GM18907 (cell line): Measurements from ENCODE around the gene TAPT1.

Experiments
- ATAC-seq: cut with Tn5 transposase; IDR thresholded peaks from one replicate; pipeline ENCODE4 v1.9.1; 2021; ENCODE audit warnings: mild to moderate bottlenecking, moderate library complexity; ENCODE audit not compliant: unreplicated experiment

The TAPT1 gene

DNA sequence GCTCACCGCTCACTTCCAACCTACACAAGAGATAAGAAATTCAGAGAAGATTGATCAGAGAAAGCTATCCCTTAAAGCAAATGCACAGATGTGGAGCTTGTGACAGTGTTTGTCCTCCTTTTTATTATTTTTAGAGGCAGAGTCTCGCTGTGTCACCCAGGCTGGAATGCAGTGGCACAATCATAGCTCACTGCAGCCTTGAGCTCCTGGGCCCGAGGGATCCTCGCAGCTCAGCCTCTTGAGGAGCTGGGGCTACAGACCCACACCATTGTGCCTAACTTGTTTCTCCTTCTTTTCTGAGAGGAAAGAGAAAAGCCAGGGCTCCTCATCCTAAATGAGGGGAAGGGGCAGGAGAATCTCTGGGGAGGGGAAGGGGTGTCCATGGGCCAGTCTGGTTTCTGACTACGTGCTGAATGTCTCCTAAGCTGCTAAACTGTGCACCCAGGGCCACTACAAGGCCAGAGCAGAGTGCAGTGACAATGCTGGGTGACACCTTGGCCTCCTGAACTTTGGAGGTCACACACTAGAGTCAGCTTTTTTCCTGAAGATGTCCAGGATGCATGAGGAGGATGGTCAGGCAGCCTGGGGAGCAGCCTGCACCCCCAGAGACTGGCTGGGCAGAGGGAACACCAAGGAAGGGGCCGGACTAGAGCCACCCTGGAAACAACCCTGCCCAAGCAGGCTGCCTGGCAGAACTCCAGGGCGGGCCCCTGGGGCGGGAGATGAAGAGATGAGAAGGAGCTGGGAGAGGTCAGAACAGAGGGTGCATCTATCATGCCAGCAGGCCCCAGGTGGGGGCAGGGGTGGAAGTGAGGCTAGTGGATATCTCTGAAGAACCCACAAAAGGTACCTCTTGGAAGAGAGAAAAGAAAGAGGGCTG lies 87.0 kb downstream of the TAPT1 start:
- ATAC-seq, result no peak

DNA sequence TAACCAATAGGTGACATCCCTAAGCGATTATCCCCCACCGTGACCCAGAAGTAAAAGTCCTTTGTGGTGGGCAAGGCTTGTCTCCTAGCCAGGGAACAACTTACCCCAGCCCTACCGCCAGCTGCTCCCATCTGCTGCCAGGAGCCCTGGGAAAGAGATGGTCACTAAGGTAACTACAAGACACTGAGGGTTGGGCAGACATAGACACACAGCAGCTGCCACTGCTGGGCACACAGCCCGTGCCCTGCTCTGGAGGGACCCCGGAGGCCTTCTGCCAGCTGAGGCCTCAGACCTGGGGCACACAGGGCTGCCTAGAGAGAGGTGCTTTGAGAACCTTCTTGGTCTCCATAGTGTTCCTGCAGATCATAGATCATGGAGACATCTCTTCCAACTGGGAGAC lies 89.4 kb downstream of the TAPT1 start:
- ATAC-seq, result no peak

DNA sequence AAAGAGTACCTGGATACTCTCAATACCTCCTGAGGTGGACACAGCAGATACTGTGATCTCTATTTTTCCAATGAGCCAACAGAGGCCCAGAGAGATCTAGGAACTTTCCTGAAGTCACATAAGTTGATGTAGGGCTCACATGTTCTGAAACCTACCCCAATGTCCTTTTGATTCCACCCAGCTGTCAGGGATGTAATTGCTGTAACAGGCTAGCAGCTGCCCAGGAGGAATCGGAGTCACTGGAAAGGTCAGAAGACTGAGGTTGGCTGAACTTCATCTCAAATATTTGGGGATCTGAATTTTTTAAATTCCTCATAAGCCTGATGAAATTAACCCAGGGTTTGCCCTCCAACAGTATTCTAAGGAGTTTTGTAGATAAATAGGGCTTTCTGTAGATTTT lies 90.0 kb downstream of the TAPT1 start:
- ATAC-seq, result no peak

DNA sequence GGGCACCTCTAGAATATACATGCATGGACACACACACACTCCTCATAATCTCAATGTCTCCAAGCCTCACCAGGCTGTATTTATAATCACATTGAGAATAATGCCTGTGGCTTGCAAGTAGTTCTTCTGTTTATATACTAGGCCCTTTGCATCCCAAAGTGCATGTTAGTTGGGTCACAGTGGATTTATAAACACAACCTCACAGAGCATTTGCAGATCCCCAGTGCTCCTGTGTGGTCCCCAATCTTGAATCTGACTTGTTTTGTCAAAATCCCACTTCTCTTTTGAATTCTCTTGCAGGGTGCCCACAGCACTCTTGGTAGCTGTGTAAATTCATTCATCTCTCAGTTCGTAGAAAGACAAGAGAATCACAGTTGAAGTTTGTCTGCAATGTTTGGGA lies 92.9 kb downstream of the TAPT1 start:
- no peak for ATAC-seq

DNA sequence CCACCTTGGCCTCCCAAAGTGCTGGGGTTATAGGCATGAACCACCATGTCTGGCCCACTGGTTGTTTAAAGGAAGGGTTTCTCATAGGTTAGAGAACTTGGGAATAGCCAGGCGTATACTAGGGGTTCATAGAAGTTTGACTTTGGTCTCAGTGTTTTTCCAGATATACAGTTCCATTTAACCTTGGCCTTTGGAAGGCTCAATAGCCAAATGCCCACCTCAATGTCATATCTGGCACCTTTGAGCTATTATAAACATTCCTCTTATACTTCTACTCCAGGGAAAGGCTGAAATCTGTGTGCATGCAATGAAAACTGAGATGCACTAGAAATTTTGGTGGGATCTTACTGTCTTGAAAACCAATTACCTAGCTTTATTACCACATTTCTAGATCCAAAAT lies 95.0 kb downstream of the TAPT1 start:
- no peak for ATAC-seq

DNA sequence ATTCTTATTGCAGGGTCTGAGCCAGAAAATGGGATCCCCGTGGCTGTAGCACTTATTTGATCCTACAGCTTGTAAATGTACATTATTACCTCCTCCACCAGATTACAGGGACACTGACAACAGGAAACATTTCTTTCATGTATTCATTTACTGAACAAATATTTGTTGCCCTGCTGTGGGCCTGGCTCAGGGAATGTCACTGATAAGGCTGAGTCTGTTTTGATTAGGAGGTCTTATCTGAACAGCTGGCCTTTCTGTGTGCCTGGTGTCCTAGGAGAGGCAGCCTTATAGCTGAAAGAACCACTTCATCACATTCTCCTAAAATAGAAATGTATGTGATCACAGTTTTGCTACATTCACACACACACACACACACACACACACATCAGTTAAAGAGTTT lies 96.9 kb downstream of the TAPT1 start:
- ATAC-seq, result no peak

DNA sequence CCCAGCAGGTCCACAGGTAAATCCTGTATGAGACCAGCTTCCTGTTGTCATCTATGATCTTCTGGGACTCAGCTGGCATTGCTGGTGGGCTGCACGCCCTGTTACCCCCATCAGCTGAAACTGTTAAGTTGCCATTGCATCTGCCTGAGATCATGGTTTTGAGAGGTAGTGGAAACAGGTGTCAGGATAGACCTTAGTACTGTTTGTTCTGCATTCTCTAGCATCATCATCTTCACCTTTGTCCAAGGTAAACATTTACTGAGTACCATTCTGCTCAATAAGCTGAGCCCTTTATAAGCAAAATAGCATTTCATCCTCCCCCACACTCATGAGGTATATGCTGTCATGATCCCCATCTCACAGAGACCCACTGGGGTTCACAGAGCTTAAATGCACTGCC lies 99.6 kb downstream of the TAPT1 start:
- ATAC-seq, result no peak

DNA sequence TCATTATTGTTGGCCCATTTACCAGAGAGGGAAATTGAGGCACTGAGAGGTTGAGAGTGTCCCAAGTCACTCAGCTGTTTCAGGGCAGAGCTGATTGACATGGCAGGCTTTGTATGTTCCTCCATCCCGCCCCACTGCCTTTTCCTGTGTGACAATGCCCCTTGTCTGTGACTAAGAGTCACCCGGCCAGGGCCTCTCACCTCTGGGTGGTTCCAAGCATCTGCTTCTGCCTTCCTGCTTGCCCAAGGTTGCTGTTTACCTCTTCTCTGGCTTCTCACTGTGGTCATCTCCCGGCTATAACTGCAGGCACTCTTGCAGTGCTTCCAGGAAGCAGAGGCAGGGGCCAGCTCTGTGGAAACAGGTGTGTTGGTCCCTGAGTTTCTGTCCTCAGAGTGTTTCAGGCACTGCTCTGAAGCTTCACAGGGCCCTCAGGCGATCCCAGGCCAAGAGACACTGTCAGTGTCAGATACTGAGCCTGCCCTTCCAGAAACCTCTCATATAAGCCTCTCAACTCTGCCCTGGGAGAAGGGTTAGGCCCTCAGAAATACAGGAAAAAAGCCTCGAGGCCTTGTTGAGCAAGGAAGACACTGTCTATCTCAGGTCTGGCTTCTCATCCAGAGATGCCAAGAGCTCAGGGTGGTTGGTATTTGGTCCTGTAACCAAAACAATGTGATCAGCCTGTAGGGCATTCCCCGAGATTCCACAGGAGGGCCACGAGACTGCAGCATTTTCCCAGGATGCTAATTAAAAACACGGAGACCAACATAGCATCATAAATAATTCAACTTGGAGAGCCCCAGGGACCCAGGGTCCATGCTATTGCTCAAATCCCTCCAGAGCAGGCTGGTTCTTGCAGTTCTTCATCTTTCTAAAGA lies 100.5 kb downstream of the TAPT1 start:
- no peak for ATAC-seq

DNA sequence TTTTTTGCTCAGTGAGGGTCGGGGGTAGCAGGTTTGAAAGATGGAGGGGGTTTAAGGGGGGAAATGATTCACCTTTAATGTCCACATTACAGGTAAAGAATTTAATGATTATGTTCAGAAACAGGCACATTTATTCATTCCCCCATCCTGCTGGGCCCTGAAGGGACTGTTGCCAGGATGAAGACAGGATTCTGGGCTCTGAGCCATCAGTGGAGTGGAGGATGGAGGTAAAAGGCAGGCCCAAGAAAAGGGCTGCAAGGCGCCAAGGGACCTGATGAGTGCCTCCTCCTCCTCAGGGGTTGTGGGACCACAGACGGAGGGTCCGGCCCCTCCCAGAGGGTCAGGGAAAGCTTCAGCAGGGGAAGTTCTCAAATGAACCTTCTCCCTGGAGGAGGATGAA lies 102.0 kb downstream of the TAPT1 start:
- ATAC-seq, result no peak

DNA sequence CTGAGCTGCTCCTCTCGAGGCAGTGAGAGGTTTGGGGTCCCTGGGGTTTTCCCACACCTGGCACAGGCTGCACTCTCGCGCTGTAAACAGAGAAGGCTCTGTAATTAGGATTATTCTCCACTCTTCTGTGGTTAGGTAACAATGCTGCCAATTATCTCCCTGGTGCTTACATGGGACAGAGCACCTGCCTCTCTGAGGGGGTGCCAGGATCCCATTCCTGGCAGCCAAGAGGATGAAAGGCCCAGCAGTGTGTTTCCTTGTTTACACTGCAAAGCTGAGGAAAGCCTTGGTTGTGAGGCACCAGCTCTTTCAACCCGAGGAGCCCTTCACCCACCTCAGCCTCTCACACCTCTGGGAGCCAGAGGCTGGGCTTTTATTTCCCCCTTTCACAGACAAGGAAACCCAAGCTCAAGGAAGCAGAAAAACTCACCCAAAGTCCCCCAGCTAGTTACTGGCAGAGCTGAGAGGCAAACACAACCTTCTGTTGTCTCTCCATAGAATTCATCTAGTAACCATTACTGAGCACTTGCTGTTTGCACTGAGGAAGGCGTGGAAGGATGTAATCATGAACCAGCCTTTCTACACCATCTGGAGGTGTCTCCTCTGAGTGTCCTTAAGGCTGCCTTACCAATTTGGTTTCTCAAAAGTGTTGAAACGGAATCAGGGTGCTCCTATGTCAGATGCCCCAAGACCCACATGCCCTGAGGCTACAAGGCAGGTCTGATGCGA lies 102.8 kb downstream of the TAPT1 start:
- ATAC-seq, result peak; percentile 16

DNA sequence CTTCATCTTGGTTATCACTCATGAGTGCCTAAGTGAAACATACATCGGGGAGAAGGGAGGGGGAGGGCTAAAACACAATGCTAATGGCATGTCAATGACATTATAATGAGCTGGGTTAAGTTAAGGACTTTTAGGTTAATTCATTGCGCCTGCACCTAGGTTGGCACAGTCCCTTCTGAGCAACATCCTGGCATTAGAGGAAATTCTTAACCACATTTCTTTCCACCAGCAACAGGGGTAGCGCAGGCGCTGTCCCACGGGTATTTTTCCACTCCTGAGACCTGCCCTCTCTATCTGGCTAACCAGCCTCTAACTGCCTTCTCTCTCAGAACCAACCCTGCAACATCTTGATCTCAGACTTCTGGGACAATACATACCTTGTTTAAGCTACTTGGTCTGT lies 103.5 kb downstream of the TAPT1 start:
- ATAC-seq, result peak; percentile 51

DNA sequence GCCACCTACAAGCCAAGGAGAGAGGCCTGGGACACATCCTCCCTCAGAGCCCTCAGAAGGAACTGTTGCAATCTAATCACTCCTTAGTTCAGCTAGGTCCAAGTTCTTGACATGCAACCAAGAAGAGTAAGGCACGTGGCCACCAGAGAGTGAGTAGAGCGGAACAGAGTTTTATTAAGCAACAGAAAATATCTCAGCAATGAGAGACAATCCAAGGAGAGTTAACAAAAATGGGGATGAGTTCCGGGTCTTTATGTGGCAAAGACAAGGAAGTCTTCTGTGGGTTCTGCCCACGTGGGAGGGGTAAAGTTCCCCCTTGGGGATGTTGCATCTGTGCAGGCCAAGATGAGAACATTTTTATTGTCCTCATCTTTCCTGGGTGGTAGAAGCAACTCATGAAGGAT lies 104.0 kb downstream of the TAPT1 start:
- no peak for ATAC-seq

DNA sequence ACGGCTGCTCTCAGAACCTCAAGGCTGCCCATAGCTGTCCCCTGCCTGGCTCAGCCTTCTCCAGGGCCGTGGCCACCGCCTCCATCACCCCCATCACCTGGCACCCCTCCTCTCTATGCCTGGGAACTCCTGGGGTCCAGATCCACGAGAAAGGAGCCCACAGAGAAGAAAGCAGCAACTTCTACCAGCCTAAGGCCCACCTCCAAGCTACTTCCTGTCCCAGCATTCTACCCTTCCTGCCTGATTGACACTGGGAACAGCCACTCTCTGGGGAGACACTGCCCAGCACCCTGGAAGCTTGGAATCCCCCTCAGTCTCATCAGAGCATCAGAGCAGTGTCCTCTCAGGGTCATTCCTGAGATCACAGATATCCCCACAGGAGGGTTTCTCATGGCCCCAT lies 105.6 kb downstream of the TAPT1 start:
- peak; percentile 47 for ATAC-seq

DNA sequence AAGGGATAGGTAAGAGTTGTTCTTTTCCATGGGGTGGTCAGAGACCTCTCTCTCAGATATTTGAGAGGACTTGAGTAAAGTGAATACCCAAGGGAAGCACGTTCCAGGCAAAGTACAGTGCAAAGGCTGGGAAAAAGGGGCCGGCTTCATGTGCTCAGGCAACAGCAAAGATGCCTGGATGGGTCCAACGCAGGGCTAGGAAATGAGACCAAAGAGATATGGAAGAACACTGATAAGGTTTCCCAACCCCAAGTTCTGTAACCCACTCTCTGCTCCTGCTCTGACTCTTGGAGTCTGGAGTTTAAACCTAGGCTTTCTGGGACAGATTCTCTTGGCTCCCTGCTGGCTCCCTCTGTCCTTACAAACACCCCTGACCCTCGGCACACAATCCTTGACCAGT lies 106.3 kb downstream of the TAPT1 start:
- ATAC-seq, result no peak

DNA sequence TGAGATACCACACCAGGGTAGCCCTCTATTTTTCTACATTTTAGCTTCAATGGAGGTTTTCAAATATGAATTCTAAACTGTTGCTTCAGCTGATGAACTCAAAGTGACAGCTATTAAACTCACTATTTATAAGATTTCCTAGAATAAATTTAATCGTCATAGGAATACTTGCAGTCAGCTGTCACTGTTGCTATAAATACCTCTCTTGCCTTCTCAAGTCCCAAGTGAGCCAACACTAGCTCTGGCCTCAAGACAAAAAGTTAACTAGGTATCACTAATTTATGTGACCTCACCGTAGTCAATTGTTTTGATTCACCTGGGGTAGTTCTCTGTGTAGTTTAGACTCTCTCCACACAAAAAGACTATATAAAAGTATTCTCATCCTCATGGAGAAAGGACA lies 108.2 kb downstream of the TAPT1 start:
- ATAC-seq, result no peak

DNA sequence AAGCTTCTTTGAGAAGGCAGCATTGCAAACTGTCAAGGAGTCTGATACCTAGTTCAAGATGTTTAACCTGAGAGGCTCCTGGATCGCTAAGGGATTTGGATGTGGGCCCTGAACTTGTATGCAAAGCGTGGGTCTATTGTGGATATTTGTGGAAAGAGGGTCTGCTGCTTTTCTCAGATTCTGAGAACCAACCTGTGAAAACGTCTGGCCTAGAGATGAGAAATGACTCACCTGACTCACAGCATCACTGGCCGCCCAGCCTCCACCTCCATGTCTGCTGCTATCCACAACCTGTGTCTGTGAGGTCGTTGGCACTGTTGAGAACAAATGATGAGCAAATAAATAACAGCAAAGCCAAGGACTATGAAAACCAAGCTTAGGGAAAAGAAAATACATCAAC lies 109.1 kb downstream of the TAPT1 start:
- no peak for ATAC-seq

DNA sequence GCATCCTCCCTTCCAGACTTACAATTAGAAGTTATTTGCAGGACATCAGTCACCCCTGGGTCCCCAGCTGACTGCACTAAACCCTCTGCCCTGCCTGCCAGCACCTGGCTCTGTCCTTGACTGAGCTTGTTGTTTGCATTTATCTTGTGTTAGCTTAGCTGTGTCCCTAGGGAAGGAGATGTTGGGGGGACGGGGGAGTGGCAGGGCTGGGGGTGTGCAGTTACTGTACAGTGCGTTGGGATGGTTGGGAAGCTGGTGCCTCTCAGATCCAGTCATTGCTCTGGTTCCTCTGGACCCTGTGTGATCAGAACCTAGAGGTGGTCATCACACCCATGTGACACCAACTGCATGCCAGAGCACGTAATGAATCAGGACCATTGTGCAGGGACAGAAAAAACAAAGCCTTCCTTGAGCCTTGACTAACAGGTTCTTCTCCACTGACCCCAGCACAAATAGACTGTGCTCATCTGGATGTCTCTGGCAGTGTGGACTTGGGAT lies 109.7 kb downstream of the TAPT1 start:
- ATAC-seq, result no peak

DNA sequence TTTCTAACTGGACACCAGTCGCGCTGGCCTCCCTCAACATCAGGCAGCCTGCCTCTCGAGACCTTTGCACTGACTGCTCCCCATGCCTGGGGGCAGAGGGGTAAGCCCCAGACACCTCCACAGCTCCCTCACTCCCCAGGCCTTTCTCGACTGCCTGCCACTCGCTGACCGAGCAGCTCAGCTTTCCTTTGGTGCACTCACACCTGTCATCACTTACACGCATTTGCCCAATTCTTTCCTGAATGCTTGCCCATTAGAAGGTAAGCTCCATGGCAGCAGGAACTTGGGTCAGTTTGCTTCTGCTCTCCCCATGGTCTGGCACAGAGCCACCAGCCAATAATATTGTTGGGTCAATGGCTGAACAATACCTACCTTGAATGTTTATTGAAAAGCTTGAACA lies 110.3 kb downstream of the TAPT1 start:
- ATAC-seq, result no peak

DNA sequence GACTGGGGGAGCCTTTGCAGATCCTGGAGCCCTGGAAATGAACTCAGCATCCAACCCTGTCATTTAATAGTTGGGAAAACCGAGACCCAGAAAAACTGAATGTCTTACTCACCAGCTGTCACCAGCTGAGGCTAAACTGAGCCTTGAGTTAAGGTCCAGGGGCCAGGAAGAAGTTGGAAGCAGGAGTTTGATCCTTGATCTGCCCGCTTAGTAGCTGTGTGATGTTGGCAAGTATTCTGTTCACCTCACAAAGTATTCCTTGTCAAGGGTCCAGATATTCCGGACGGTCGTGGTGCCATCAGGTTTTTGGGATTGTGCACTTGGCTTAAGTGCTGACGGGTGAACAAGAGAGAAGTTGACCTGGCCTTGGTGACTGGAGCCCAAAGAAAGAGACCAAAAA lies 111.7 kb downstream of the TAPT1 start:
- ATAC-seq, result no peak

DNA sequence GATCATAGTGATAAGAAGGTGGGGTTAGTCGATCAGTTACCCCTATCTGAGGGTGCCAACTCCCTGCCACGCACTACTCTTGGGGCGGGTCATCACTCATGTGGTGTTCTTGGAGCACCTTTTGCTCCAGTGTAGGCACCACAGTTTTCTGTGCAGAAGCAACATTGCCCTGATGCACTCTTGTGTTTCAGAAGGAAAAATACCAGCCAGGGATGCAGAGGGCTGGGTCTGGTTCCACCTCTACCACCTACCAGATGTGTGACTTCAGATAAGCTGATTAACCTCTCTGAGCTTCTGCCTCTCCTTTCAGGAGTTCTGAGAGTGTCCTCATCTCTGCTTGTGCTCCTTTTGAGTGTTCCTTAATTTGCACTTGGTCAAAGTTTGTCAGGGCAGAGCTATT lies 112.5 kb downstream of the TAPT1 start:
- no peak for ATAC-seq

DNA sequence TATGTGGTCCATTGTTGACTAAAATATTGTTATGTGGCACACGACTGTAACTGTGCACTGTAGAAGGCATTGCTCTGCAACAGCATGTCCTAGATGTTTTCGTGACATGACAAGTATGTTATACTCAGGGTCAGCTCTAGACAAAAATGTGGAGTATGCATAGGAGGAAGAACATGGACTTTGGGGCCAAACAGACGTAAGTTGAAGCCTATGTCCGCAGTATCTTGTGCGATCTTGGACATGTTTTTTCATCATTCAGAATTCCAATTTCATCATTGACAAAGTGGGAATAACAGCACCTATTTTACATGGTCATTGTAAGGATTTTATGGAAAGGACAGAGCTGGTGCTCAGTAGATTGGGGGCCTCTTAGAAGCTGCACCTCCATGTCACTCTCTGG lies 114.7 kb downstream of the TAPT1 start:
- ATAC-seq, result no peak
